Measurements from ENCODE around the gene HEPN1.

HEPN1 gene

DNA sequence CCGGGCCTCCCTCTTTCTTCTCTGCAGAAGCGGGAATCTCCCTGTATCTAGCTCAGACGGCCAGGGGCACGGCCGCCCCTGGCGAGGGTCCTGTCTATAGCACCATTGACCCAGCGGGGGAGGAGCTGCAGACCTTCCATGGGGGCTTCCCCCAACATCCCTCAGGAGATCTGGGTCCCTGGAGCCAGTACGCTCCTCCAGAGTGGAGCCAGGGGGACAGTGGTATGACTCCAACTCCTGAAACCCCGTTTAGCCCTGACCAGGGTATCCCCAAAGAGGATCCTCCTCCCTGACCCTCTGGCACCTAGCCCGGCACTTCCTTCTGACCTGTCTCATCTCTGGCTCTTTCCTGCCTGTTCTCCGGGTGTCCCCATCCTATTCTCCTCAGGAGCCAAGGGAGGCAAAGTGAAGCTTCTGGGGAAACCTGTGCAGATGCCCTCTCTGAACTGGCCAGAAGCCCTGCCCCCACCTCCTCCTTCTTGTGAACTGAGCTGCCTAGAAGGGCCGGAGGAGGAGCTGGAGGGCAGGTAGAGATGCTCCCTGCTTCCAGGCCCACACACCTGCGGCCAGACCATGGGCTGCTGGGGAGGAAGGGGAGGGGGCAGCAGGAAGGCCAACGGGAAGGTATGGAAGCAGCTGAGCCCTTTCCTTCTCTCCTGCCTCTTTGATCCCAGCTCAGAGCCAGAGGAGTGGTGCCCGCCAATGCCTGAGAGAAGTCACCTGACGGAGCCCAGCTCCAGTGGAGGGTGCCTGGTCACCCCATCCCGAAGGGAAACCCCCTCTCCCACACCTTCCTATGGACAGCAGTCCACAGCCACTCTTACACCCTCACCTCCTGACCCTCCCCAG lies 40.9 kb upstream of the HEPN1 start:
- DNase-seq (ENCODE audit: extremely low spot score), result no peak
- TF ChIP-seq, protein P1, sequence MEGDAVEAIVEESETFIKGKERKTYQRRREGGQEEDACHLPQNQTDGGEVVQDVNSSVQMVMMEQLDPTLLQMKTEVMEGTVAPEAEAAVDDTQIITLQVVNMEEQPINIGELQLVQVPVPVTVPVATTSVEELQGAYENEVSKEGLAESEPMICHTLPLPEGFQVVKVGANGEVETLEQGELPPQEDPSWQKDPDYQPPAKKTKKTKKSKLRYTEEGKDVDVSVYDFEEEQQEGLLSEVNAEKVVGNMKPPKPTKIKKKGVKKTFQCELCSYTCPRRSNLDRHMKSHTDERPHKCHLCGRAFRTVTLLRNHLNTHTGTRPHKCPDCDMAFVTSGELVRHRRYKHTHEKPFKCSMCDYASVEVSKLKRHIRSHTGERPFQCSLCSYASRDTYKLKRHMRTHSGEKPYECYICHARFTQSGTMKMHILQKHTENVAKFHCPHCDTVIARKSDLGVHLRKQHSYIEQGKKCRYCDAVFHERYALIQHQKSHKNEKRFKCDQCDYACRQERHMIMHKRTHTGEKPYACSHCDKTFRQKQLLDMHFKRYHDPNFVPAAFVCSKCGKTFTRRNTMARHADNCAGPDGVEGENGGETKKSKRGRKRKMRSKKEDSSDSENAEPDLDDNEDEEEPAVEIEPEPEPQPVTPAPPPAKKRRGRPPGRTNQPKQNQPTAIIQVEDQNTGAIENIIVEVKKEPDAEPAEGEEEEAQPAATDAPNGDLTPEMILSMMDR (IDR thresholded peaks at IDR 0.05; ENCODE audit: control extremely low read depth, extremely low read depth, low read depth, missing control alignments), result no peak
- ChIA-PET POLR2A (no interaction called here), CTCF (interaction anchor here (1.0 to 1.4 kb wide), 2 partner anchors 10 to 25 kb away, joined by 3 to 4 read pairs; no protein-coding TSS in a partner anchor)

DNA sequence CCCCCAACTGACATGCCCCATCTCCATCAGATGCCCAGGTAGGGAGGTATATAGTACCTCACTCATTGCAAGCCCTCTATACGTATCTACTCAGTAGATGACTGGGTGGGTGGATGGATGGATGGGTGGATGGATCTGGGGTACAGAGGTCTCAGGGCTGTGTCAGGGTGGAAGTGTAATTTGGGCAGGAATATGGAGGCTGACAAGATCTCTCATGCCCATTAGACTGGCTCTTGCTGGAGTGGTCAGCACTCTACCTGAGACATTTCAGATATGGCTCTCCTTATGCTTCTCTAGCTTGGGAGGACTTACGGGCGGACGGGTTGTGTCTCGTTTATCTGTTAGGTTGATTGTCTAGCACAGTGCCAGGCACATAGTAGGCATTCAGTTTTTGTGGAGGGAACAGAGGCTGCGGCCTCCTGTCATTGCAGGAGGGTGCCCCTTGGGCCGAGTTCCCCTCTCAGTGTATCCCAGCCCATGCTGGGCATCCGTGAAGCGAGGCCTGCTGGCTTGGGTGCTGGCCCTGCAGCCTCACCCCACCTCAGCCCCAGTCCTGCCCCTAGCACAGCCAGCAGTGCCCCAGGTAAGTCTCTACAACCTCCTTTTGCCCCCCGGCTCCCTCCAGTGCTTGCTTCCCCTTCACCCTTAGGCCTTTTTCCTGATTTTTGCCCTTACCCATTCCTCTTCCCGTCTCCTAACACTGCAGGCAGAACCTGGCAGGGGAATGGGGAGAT lies 40.1 kb upstream of the HEPN1 start:
- DNase-seq (ENCODE audit: extremely low spot score), result no peak
- TF ChIP-seq, protein P1 (IDR thresholded peaks at IDR 0.05; ENCODE audit: control extremely low read depth, extremely low read depth, low read depth, missing control alignments), result no peak
- ChIA-PET POLR2A (no interaction called here), CTCF (interaction anchor here (1.4 kb wide), 1 partner anchor 9 kb away, joined by 4 read pairs; no protein-coding TSS in a partner anchor)

DNA sequence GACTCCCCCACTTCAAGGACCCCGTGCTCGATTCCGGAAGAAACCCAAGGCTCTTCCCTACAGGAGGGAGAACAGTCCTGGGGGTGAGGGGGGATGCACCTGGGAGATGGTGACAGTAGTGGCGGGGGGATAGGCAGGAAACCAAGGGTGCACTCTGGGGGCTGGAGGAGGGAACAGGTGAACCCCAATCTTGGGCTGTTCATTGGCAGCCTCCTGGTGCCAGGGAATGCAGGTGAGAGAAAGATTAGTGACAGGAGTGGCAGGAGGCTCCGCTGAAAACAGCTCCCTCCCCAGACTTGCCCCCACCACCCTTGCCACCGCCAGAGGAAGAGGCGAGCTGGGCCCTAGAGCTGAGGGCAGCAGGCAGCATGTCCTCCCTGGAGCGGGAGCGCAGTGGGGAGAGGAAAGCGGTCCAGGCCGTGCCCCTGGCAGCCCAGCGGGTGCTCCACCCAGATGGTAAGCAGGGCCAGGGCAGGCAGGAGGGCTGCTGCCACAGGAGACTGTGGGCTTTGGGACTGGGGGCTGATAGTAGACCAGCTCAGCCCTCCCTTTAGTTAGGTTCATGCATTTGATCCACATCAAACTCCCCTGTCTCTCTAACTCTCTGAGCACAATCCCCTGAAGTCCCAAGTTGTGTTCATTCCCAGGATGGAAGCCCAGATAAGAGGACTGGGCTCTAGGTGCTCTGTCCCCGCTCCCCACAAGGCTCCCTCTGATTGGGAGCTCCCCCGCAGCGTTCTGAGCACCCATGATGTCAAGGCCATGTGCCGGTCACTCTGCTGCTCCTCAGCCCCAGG lies 39.4 kb upstream of the HEPN1 start:
- ChIA-PET CTCF (interaction anchor here (1.1 to 1.9 kb wide), 2 partner anchors 9 to 263 kb away, joined by 3 to 4 read pairs; no protein-coding TSS in a partner anchor), POLR2A (no interaction called here)
- DNase-seq (ENCODE audit: extremely low spot score), result no peak
- TF ChIP-seq, protein P1 (IDR thresholded peaks at IDR 0.05; ENCODE audit: control extremely low read depth, extremely low read depth, low read depth, missing control alignments), result no peak

DNA sequence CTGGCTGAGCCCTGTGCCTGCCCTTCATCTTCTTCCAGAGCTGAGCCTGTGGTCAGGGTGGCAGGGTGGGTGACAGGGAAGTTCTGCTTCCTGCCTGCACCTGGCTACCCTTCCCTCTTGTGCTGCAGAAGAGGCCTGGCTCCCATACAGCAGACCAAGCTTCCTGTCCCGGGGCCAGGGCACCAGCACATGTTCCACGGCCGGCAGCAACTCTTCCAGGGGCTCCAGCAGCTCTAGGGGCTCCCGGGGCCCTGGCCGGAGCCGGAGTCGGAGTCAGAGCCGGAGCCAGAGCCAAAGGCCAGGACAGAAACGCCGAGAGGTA lies 38.8 kb upstream of the HEPN1 start:
- CTCF ChIA-PET, result interaction anchor here (1.1 to 1.9 kb wide), 2 partner anchors 9 to 262 kb away, joined by 3 to 4 read pairs; no protein-coding TSS in a partner anchor
- TF ChIP-seq, protein P1 (IDR thresholded peaks at IDR 0.05; ENCODE audit: control extremely low read depth, extremely low read depth, low read depth, missing control alignments), result no peak
- DNase-seq (ENCODE audit: extremely low spot score), result no peak
- POLR2A ChIA-PET, result no interaction called here

DNA sequence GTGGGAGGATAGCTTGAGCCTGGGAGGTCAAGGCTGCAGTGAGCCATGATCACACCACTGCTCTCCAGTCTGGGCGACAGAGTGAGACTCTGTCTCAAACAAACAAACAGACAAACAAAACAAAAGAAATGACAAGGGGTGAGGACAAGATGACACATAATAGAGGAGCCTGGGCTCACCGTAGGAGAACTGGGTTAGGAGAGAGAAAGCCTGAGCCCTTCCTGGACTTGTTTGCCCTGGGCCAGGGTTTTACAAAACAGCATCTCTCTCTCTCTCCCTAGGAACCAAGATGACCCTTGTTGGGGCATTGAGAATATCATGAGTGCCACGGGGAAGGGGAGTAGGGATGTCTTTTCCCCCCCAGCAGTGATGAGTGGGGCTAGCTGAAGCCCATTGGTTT lies 38.1 kb upstream of the HEPN1 start:
- POLR2A ChIA-PET, result no interaction called here
- CTCF ChIA-PET, result interaction anchor here (1.0 to 1.9 kb wide), 3 partner anchors 8 to 261 kb away, joined by 3 to 4 read pairs (median 3); no protein-coding TSS in a partner anchor
- no peak for DNase-seq (ENCODE audit: extremely low spot score)
- TF ChIP-seq, protein P1 (IDR thresholded peaks at IDR 0.05; ENCODE audit: control extremely low read depth, extremely low read depth, low read depth, missing control alignments), result no peak

Data from GM10248 (cell line).